ENCODE results near the gene APOLD1. TPM values are rescaled to one million over a fixed set of nuclear protein-coding genes. Genes with fewer than 3 reads are reported as not detected.

Gene APOLD1
- total RNA-seq, 1 donor from 2014 or later: 0.75 TPM

DNA sequence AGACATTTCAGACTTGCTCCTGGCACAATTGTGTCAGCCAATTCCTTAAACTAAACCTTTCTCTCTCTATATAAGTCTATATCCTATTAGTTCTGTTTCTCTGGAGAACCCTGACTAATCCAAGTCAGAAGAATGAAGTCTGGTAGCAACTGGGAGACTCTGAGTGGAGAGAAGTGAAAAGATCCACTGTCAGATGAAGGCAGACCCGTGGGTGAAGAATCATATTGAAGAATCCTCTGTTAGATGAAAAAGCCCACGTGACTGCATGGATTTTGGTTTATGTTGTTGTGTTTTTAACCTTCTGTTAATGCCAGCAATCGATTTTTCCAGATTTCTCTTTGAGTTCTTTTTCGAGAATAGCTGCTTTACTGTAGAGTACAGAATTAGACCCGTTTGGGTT is 29.5 kb upstream of the APOLD1 start:
- no peak for TF ChIP-seq CTCF (IDR thresholded peaks at IDR 0.05)
- Mint-ChIP-seq H3K4me3 (no peak overlapping the region), H3K27me3 (no peaks in the 10 kb centered on the region), H3K9me3 (no peaks in the 10 kb centered on the region), H3K36me3 (ENCODE audit: low read depth) (no peaks in the 10 kb centered on the region), H3K4me1 (peaks cover 3% of the 10 kb centered on the region), H3K27ac (no peak overlapping the region)
- ChIA-PET POLR2A (no interaction called here), CTCF (no interaction called here)
- ATAC-seq (ENCODE audit: low read depth) (no peak), DNase-seq (no peak)
- intact Hi-C loops (cut with micrococcal nuclease): no loop called here

DNA sequence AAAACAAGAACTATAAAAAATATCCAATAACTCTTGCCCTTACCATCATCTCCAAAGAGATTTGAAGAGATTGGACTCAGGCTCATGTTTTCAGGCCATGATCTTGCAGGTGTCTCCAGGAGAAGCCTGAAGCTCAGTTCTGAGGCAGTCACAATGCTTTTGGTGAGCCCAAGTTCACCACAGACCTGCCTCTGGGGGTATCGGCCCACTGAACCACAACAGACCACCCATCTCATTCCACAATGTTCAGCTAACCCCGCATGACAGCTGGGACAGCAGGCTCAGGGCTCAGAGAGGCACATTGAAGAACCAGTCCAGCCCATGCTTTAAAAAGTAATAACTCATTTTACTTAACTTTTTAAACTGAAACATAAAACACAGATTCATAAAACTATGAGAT is 28.3 kb upstream of the APOLD1 start:
- Mint-ChIP-seq H3K9me3 (no peaks in the 10 kb centered on the region), H3K27me3 (no peaks in the 10 kb centered on the region), H3K4me3 (no peak overlapping the region), H3K27ac (no peak overlapping the region), H3K36me3 (ENCODE audit: low read depth) (no peaks in the 10 kb centered on the region), H3K4me1 (peaks cover 3% of the 10 kb centered on the region)
- no peak for DNase-seq
- CTCF ChIA-PET: no interaction called here
- no peak for ATAC-seq (ENCODE audit: low read depth)
- intact Hi-C loops (cut with micrococcal nuclease): no loop called here
- no peak for TF ChIP-seq CTCF (IDR thresholded peaks at IDR 0.05)
- POLR2A ChIA-PET: interaction anchor here (0.6 kb wide), 1 partner anchor 32 kb away, joined by 6 read pairs; no protein-coding TSS in a partner anchor

DNA sequence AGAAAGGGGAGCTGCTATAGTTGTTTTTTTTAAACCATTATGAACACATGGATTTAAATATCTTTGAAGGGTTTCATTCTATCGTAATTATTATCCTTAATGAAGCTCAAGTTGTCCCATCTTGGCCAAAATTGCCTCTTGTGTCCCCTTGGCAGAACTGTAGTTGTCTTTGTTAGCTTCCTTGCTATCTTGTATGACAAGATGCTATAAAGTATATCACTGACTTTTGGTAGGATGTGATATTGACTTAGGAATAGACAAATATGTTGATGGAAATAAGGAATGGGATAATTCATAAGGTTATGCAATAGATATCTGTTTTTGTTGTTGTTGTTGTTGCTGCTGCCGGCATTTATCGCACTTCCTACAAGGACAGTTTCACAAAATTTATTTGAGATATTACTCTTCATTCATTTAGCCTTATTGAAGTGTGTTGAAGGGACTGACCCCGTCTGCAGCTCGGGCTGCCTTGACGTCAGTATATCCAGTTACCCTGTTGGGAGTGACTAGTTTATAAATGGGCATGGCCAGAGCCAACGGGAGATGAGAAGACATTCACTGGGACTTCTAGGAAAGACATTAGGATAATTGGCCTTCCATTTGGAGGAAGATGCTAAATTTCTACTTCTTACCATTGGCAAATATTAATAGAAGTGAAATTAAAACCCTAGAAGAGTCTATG is 26.1 kb upstream of the APOLD1 start:
- ChIA-PET CTCF (interaction anchor here (0.7 kb wide), 1 partner anchor 101 kb away, joined by 3 read pairs; no protein-coding TSS in a partner anchor), POLR2A (no interaction called here)
- DNase-seq: no peak
- Mint-ChIP-seq H3K36me3 (ENCODE audit: low read depth) (no peaks in the 10 kb centered on the region), H3K4me3 (no peak overlapping the region), H3K27ac (no peak overlapping the region), H3K27me3 (no peaks in the 10 kb centered on the region), H3K4me1 (peaks cover 3% of the 10 kb centered on the region), H3K9me3 (no peaks in the 10 kb centered on the region)
- intact Hi-C loops (cut with micrococcal nuclease): no loop called here
- no peak for TF ChIP-seq CTCF (IDR thresholded peaks at IDR 0.05)
- no peak for ATAC-seq (ENCODE audit: low read depth)

DNA sequence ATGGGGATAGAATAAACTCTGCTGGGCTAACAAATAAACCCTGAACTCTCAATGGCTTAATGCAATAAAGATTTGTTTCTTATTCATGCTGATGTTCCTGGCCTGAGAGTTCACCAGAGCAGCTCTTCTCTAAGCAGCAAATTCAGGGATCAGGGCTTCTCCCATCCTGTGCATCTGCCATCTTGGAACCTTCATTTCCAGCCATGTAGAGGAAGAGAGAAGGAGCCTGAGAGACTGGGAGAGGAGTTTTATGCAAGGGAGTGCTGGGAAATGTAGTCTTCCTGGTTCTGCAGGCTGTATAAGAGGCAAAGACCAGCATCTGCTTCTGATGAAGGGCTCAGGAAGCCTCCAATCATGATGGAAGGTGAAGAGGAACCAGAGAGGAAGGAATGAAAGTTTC is 20.6 kb upstream of the APOLD1 start:
- H3K4me1 Mint-ChIP-seq: no peaks in the 10 kb centered on the region
- CTCF ChIA-PET: no interaction called here
- no peaks in the 10 kb centered on the region for H3K27me3 Mint-ChIP-seq
- DNase-seq (no peak), ATAC-seq (ENCODE audit: low read depth) (no peak)
- intact Hi-C loops (cut with micrococcal nuclease): no loop called here
- no peaks in the 10 kb centered on the region for H3K36me3 Mint-ChIP-seq (ENCODE audit: low read depth)
- peaks cover 6% of the 10 kb centered on the region for H3K9me3 Mint-ChIP-seq
- no peak overlapping the region for H3K4me3 Mint-ChIP-seq
- no peak overlapping the region for H3K27ac Mint-ChIP-seq
- no peak for TF ChIP-seq CTCF (IDR thresholded peaks at IDR 0.05)
- POLR2A ChIA-PET: no interaction called here

- POLR2A ChIA-PET: no interaction called here
- CTCF ChIA-PET: no interaction called here
- Mint-ChIP-seq H3K27me3 (no peaks in the 10 kb centered on the region), H3K4me3 (no peak overlapping the region), H3K36me3 (ENCODE audit: low read depth) (peaks cover 2% of the 10 kb centered on the region), H3K4me1 (no peaks in the 10 kb centered on the region), H3K9me3 (peaks cover 17% of the 10 kb centered on the region), H3K27ac (no peak overlapping the region)
- DNase-seq (no peak), ATAC-seq (ENCODE audit: low read depth) (no peak)
- no peak for TF ChIP-seq CTCF (IDR thresholded peaks at IDR 0.05)
- intact Hi-C loops (cut with micrococcal nuclease): no loop called here
These were observed 15.2 kb upstream of the APOLD1 start for GRCh38 chr12:12770262-12770661.
